Spleen (tissue), 7 donors: ENCODE measurements around the gene PAK1.

Source experiments
- POLR2A ChIP-seq, 3 donors: fragments of 450-650 bp; IDR thresholded peaks; one replicate each; pipeline ENCODE4 v1.5.1; 2017; ENCODE audit warnings: antibody characterized with exemption in 3 of 3, mild to moderate bottlenecking in 1 of 3
- POLR2AphosphoS5 ChIP-seq, 3 donors: sonication (generic); formaldehyde crosslinking; IDR thresholded peaks; one replicate each; pipeline ENCODE4 v1.5.1; 2017; ENCODE audit warnings: antibody characterized with exemption in 3 of 3
- TF ChIP-seq, protein P1 (sequence below), 11 experiments: fragments of 200-600 bp in 7 of 11; fragments of 450-650 bp in 4 of 11; sonication (generic) in 4 of 11; IDR thresholded peaks in 8 of 11; conservative IDR thresholded peaks in 3 of 11; 1 replicate in 7 of 11; 2 replicates in 4 of 11; pipeline versions ENCODE4 v1.4.0 to v1.8.0; 2016 to 2021; ENCODE audit warnings: antibody characterized with exemption in 11 of 11, inconsistent platforms in 4 of 11, mild to moderate bottlenecking in 1 of 11
- donor health status: DM: no; HTN: no; CAD: no; lungs with moderate emphysema.
- donor health status: DM: no; HTN: no; CAD: no.
- donor health status: DM: no; HTN: no; CAD: no.

DNA sequence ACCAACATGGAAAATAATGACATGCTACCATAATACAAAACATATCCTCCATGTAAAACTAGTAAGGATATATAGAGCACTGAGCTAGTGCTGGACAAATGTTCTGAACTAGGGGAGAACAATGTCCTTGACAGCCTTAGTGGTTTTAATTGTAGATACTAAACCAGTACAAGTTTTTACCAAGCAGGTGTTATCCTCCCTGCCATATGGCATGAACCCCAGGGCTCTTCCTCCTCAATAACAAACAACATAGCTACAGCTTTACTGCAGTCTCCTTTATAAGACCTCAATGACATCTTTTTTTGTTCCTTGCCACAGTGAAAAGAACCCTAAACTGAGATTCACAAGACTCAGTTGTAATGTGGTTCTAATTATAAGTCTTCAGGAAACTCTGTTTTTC lies 102.2 kb downstream of the PAK1 start:
- TF ChIP-seq, protein P1, sequence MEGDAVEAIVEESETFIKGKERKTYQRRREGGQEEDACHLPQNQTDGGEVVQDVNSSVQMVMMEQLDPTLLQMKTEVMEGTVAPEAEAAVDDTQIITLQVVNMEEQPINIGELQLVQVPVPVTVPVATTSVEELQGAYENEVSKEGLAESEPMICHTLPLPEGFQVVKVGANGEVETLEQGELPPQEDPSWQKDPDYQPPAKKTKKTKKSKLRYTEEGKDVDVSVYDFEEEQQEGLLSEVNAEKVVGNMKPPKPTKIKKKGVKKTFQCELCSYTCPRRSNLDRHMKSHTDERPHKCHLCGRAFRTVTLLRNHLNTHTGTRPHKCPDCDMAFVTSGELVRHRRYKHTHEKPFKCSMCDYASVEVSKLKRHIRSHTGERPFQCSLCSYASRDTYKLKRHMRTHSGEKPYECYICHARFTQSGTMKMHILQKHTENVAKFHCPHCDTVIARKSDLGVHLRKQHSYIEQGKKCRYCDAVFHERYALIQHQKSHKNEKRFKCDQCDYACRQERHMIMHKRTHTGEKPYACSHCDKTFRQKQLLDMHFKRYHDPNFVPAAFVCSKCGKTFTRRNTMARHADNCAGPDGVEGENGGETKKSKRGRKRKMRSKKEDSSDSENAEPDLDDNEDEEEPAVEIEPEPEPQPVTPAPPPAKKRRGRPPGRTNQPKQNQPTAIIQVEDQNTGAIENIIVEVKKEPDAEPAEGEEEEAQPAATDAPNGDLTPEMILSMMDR (IDR thresholded peaks at IDR 0.05 in 8 of 11, conservative IDR thresholded peaks at IDR 0.05 in 3 of 11): no peak
- TF ChIP-seq POLR2AphosphoS5 (IDR thresholded peaks at IDR 0.05): no peak
- no peak for TF ChIP-seq POLR2A (IDR thresholded peaks at IDR 0.05)
